Measurements from ENCODE around the gene DNLZ. TPM values are rescaled to one million over a fixed set of nuclear protein-coding genes. Genes with fewer than 3 reads are reported as not detected.

Gene DNLZ
- total RNA-seq, 4 donors from 2014 or later, result 16.2 to 58.4 (median 23.1) TPM

GRCh38 chr9:136314944-136315343 is 48.6 kb downstream of the DNLZ start:
- Histone ChIP-seq H3K9me3 (no peaks in the 10 kb centered on the region), H3K36me3 (no peaks in the 10 kb centered on the region), H3K4me3 (replicated peaks in 1 of 3) (no peak overlapping the region), H3K4me1 (peaks cover 19 to 22% of the 10 kb centered on the region in 2 donors), H3K27ac (no peak overlapping the region), H3K27me3 (no peaks in the 10 kb centered on the region)
- intact Hi-C loops (cut with DNase I), result no loop called here
- WGBS, 2 donors, result 88 to 95% methylated on average over 4 of the region's 4 CpGs
- DNase-seq, result no peak
- TF ChIP-seq POLR2A (IDR thresholded peaks at IDR 0.05) (no peak), CTCF (IDR thresholded peaks at IDR 0.05) (no peak)

GRCh38 chr9:136314056-136314416 is 49.5 kb downstream of the DNLZ start:
- Histone ChIP-seq H3K4me3 (replicated peaks in 1 of 3) (no peak overlapping the region), H3K36me3 (no peaks in the 10 kb centered on the region), H3K9me3 (no peaks in the 10 kb centered on the region), H3K27ac (no peak overlapping the region), H3K4me1 (peaks cover 25 to 31% of the 10 kb centered on the region in 2 donors), H3K27me3 (no peaks in the 10 kb centered on the region)
- WGBS, 2 donors, result 88 to 97% methylated on average over 3 of the region's 3 CpGs
- intact Hi-C loops (cut with DNase I), result no loop called here
- DNase-seq, result no peak
- TF ChIP-seq CTCF (IDR thresholded peaks at IDR 0.05), result no peak
- no peak for TF ChIP-seq POLR2A (IDR thresholded peaks at IDR 0.05)

- H3K27me3 ChIP-seq, result no peaks in the 10 kb centered on the region
- intact Hi-C loops (cut with DNase I), result no loop called here
- no peak overlapping the region for H3K27ac ChIP-seq
- 87 to 88% methylated on average over 18 of the region's 18 CpGs for WGBS, 2 donors
- DNase-seq, result no peak
- TF ChIP-seq CTCF (IDR thresholded peaks at IDR 0.05) (no peak), POLR2A (IDR thresholded peaks at IDR 0.05) (no peak)
- H3K9me3 ChIP-seq, result no peaks in the 10 kb centered on the region
- no peaks in the 10 kb centered on the region for H3K36me3 ChIP-seq
- H3K4me1 ChIP-seq, result peaks cover 28 to 37% of the 10 kb centered on the region in 2 donors
- no peak overlapping the region for H3K4me3 ChIP-seq (replicated peaks in 1 of 3)
Measured at GRCh38 chr9:136313111-136314055, 50.2 kb downstream of the DNLZ start.

GRCh38 chr9:136312436-136312835 is 51.1 kb downstream of the DNLZ start:
- Histone ChIP-seq H3K27me3 (no peaks in the 10 kb centered on the region), H3K36me3 (no peaks in the 10 kb centered on the region), H3K27ac (no peak overlapping the region), H3K9me3 (no peaks in the 10 kb centered on the region), H3K4me3 (replicated peaks in 1 of 3) (no peak overlapping the region), H3K4me1 (peaks cover 28 to 38% of the 10 kb centered on the region in 2 donors)
- intact Hi-C loops (cut with DNase I), result no loop called here
- TF ChIP-seq CTCF (IDR thresholded peaks at IDR 0.05) (peak in 4 of 6 experiments; percentile 23 to 44 (median 34)), POLR2A (IDR thresholded peaks at IDR 0.05) (no peak)
- peak; percentile 24 to 30 for DNase-seq
- 60 to 73% methylated on average over 8 to 9 of the region's 12 CpGs for WGBS, 2 donors

- Histone ChIP-seq H3K27ac (peak overlapping the region in 2 of 3 donors; percentile 1 to 61), H3K9me3 (no peaks in the 10 kb centered on the region), H3K4me3 (replicated peaks in 1 of 3) (no peak overlapping the region), H3K36me3 (no peaks in the 10 kb centered on the region), H3K27me3 (no peaks in the 10 kb centered on the region), H3K4me1 (peaks cover 28 to 38% of the 10 kb centered on the region in 2 donors)
- TF ChIP-seq POLR2A (IDR thresholded peaks at IDR 0.05), result no peak
- no peak for TF ChIP-seq CTCF (IDR thresholded peaks at IDR 0.05)
- intact Hi-C loops (cut with DNase I), result no loop called here
- 53 to 54% methylated on average over 10 of the region's 10 CpGs for WGBS, 2 donors
- no peak for DNase-seq
Measured at GRCh38 chr9:136312009-136312375, 51.6 kb downstream of the DNLZ start.

Data from thyroid gland (tissue), 4 donors.